GM19324 (cell line): ENCODE measurements around the gene HMGCLL1.

Source experiments
- ATAC-seq: cut with Tn5 transposase; IDR thresholded peaks from one replicate; pipeline ENCODE4 v1.9.1; 2021; ENCODE audit warnings: mild to moderate bottlenecking, moderate library complexity; ENCODE audit not compliant: unreplicated experiment, low FRiP score

HMGCLL1 gene

DNA sequence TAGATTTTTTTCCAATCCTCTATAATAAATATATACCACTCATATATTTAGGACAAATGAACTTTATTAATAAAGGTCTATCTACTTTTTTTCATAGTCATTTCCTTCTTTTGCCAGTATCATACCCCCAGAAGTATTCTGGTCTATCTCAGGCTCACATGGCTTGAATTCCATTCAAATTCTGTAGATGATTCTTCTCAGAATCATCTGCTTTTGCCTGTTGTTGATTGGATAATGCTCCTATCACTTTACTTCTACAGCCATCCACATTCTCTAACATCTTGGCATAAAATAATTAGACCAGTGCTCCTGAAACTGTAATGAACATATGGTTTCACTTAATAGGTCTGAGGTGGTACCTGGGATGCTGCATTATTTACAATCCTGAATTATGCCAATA, 130.5 kb downstream of the HMGCLL1 start:
- ATAC-seq = no peak

DNA sequence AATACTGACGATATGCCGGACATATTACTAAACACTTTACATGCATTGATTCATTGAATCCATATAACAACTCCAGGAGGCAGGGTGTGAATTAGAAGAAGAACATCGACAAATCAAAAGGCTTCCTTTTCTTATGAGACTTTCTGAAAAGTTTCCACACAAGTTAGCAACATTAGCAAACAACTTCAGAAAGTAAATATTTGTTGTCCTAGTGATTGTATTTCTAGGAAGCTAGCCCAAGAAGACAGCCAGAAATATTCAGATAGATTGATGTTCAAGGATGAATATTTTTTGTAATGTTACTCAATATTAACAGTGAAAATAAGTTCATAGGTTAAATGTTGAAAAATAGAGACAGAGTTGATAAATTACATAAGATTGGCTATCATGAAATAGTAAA, 131.1 kb downstream of the HMGCLL1 start:
- no peak for ATAC-seq

GRCh38 chr6:55445648-55446204, 133.3 kb downstream of the HMGCLL1 start:
- ATAC-seq = no peak

GRCh38 chr6:55443238-55444134, 135.5 kb downstream of the HMGCLL1 start:
- ATAC-seq = no peak

- ATAC-seq = no peak
These were observed 140.8 kb downstream of the HMGCLL1 start for GRCh38 chr6:55438203-55438602.

- no peak for ATAC-seq
These were observed 141.9 kb downstream of the HMGCLL1 start for GRCh38 chr6:55437141-55437540.

DNA sequence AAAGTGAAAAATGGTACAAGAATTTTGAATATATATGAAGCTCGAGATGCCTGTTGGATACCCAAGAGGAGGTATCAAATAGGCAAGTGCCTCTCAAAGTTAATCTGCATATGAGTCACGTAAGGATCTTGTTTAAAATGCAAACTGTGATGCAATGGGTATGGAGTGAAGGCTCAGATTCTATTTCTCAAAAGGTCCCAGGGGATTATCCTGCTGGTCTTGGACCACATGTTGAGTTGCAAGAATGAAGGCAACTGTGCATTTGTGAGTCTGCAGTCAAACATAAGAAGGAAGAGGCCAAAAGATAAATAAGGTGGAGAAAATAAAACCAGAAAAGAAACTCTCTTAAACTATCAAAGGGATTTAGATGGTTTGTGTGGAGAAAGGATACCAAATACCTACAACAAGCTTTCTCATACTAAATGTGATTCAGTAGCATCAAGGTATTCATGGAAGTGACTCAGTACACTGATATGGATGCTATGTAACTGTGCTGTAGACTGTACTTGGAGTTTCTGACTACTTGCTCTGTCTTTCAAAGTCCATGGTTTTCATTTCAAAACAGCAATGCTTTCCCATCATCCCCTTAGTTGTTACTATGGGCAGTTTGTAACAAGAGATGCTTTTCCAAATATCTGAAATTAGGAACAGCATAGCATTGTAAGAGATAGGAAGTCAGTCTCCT, 145.4 kb downstream of the HMGCLL1 start:
- ATAC-seq = no peak

DNA sequence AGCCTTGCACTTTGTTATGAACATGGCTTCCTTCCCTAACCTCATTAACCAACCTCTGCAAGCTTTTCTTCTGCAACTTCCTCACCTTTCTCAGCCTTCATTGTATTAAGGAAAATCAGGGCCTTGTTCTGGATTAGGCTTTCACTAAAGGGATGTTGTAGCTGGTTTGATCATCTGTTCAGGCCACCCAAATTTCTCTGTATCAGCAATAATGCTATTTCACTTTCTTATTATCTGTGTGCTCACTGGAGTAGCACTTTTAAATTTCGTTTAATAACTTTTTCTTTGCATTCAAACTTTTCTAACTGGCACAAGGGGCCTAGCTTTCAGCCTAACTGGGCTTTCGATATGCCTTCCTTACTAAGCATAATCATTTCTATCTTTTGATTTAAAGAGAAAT, 155.1 kb downstream of the HMGCLL1 start:
- ATAC-seq = no peak

GRCh38 chr6:55410674-55411073, 168.3 kb downstream of the HMGCLL1 start:
- ATAC-seq = no peak

- ATAC-seq = no peak
These were observed 173.3 kb downstream of the HMGCLL1 start for GRCh38 chr6:55405474-55406235.

- no peak for ATAC-seq
These were observed 179.6 kb downstream of the HMGCLL1 start for GRCh38 chr6:55399351-55399750.

DNA sequence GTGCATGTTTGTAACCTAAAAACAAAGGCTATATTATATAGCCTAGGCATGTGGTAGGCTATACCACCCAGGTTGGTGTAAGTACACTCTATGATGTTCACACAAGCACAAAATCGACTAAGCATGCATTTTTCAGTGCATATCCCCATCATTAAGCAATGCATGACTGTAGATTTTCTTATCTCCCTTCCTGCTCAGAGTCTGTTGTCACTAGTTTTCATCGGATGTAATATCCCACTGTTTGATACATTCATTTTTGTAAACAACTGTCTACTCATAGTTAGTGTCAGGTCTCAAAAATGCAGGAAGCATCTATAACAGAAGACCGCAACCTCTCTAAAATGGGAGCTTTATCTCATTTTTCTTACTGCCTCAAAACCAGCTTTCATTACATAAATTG, 181.0 kb downstream of the HMGCLL1 start:
- no peak for ATAC-seq

- no peak for ATAC-seq
These were observed 183.1 kb downstream of the HMGCLL1 start for GRCh38 chr6:55395871-55396270.

DNA sequence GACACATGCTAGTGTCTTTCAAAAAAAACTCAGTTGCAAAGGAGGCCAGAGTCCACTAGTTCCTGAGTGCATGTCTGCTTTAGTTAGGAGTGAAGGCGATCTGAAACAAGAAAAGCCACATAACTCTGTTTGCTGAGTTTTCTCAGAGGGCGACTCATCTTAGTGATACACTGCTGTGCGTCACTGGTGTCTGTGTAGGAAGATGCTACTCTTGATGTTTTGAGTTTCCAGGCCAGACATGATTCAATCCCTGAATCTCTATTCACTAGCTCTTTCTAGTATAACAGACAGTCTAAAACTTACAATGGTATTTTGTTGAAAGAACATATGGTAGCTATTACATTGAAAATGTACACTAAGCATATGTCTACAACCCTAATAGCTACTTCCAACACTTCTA, 190.8 kb downstream of the HMGCLL1 start:
- ATAC-seq = no peak
